ENCODE measurements around the gene CD79B. TPM values are rescaled to one million over a fixed set of nuclear protein-coding genes. Genes with fewer than 3 reads are reported as not detected.

The CD79B gene
- total and polyA plus RNA-seq, 10 of the 15 experiments (the other 5 are each of a cell fraction or from before 2014, with no cell fraction given): 17.5 to 148 (median 79.1) TPM

GRCh38 chr17:63966646-63967264 lies 34.6 kb upstream of the CD79B start (continued):
- TF ChIP-seq ZNF274 (IDR thresholded peaks at IDR 0.05; ENCODE audit: insufficient read depth, insufficient read length) (no peak), ZNF687 (IDR thresholded peaks at IDR 0.05) (no peak), CBX5 (IDR thresholded peaks at IDR 0.05; ENCODE audit: low read depth) (no peak), CHD1 (IDR thresholded peaks at IDR 0.05; ENCODE audit: low read depth, low read length) (no peak), CHD4 (IDR thresholded peaks at IDR 0.05) (no peak), BCL11A (IDR thresholded peaks at IDR 0.05; ENCODE audit: low read depth, low read length) (no peak), POLR2AphosphoS5 (IDR thresholded peaks at IDR 0.05; ENCODE audit: low read length) (no peak), ZNF592 (IDR thresholded peaks at IDR 0.05) (no peak)

Data from GM12878 (cell line).